Smooth muscle cell (in vitro differentiated cells): Measurements from ENCODE around the gene TSHZ2. TPM values are rescaled to one million over a fixed set of nuclear protein-coding genes. Genes with fewer than 3 reads are reported as not detected.

Experiments
- DNase-seq: peaks from one replicate; lab custom pipeline; 2025; ENCODE audit not compliant: unreplicated experiment; lab: John Stamatoyannopoulos, UW
- H2AFZ ChIP-seq: fragments of 200-600 bp; sonication (generic); 2 replicates; pipeline ENCODE4 v1.6.0; 2016; ENCODE audit warnings: antibody characterized with exemption, low read depth, mild to moderate bottlenecking
- H3F3A ChIP-seq: fragments of 200-600 bp; sonication (generic); 2 replicates; pipeline ENCODE4 v1.6.0; 2017; ENCODE audit warnings: antibody characterized with exemption, low read depth
- H3K27ac ChIP-seq: fragments of 200-600 bp; sonication (generic); 2 replicates; pipeline ENCODE4 v1.5.1; 2016; ENCODE audit warnings: low read depth, mild to moderate bottlenecking
- H3K27me3 ChIP-seq: fragments of 200-600 bp; sonication (generic); 2 replicates; pipeline ENCODE4 v1.6.1; 2016; ENCODE audit warnings: low read depth, mild to moderate bottlenecking
- H3K36me3 ChIP-seq: fragments of 200-600 bp; sonication (generic); 2 replicates; pipeline ENCODE4 v1.5.1; 2016; ENCODE audit warnings: low read depth
- H3K4me1 ChIP-seq: fragments of 200-600 bp; sonication (generic); 2 replicates; pipeline ENCODE4 v1.5.1; 2016; ENCODE audit warnings: low read depth
- H3K4me2 ChIP-seq: fragments of 200-600 bp; sonication (generic); 2 replicates; pipeline ENCODE4 v1.6.0; 2016; ENCODE audit warnings: mild to moderate bottlenecking
- H3K4me3 ChIP-seq: fragments of 200-600 bp; sonication (generic); 2 replicates; pipeline ENCODE4 v1.5.1; 2016; ENCODE audit warnings: mild to moderate bottlenecking
- H3K79me2 ChIP-seq: fragments of 200-600 bp; sonication (generic); 2 replicates; pipeline ENCODE4 v1.6.0; 2016; ENCODE audit warnings: low read depth, mild to moderate bottlenecking
- H3K9ac ChIP-seq: fragments of 200-600 bp; sonication (generic); 2 replicates; pipeline ENCODE4 v1.6.0; 2016; ENCODE audit warnings: low read depth
- H3K9me3 ChIP-seq: fragments of 200-600 bp; sonication (generic); replicated peaks from 2 replicates; pipeline ENCODE4 v1.5.1; 2016; ENCODE audit warnings: low read depth
- H4K20me1 ChIP-seq: fragments of 200-600 bp; sonication (generic); 2 replicates; pipeline ENCODE4 v1.6.0; 2016; ENCODE audit warnings: low read depth
- WGBS: methylation state at CpG from one replicate; pipeline ENCODE4 v1.1.7; 2016; ENCODE audit warnings: low lambda C conversion rate; 5-methylcytosine and 5-hydroxymethylcytosine counted together
- polyA plus RNA-seq: library from polyadenylated mRNA; unstranded; fragments of >200 nt; fragmentation: Nextera tagmentation; extraction: Ambion mirVana; gene quantifications from 2 replicates; pipeline ENCODE4 v1.2.1, GENCODE V29; 2016
- total RNA-seq: library from RNA; depleted of rRNA; stranded (reverse); fragments of >200 nt; gene quantifications from 2 replicates; pipeline ENCODE4 v1.2.3, GENCODE V29; 2014
- TF ChIP-seq, protein P1 (sequence below): fragments of 200-600 bp; sonication (generic); IDR thresholded peaks from 2 replicates; pipeline ENCODE4 v1.5.1; 2017; ENCODE audit warnings: borderline replicate concordance, mild to moderate bottlenecking, antibody characterized with exemption; ENCODE audit not compliant: insufficient read depth, poor library complexity, severe bottlenecking

TSHZ2 gene
- total and polyA plus RNA-seq, 2 experiments from 2014 or later = 4.8 to 6.6 TPM

DNA sequence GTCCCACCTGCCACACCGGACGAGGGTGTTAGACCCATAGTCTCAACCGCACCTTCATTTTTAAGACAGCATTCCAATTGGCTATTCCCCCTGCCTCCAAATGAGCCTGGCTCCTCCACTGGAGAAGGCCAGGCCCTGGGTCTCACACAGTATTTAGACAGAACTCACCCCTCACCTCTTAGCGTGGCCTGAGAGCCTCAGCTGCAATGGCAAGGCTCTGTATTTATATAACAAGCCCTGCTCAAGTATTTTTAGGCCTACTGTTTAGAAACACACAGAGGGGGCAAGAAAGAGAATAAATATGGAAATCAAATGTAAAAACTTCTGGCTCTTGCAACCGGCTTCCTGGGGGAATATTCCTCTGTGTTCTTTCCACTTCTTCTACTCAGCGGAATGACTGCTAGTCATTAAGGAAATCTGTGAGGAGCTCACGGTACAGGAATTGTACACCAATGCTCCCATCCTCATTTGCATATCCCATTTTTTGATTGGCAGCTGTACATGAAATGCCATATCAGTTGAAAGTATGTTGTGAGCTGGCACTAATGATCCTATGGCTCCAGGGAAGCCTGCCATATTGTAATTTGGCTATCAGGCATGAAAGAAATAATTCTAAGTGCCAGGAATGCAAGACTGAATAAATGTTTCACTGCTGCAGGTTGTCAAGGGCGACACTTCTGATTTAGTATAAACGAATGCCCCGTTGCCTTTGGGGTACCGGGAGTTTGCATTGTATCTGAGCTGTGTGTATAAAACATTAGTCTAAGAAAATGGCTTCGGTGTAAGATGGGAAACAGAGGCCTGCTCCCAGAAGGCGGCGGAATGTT lies 414.0 kb downstream of the TSHZ2 start:
- Histone ChIP-seq H4K20me1 (no peaks in the 10 kb centered on the region), H2AFZ (no peak overlapping the region), H3K4me1 (no peaks in the 10 kb centered on the region), H3K9ac (no peak overlapping the region), H3K27ac (no peak overlapping the region), H3K9me3 (no peaks in the 10 kb centered on the region), H3K4me3 (no peak overlapping the region), H3K27me3 (no peaks in the 10 kb centered on the region), H3K79me2 (no peaks in the 10 kb centered on the region), H3F3A (no peaks in the 10 kb centered on the region), H3K4me2 (no peak overlapping the region), H3K36me3 (no peaks in the 10 kb centered on the region)
- 94% methylated on average over 14 of the region's 14 CpGs for WGBS
- TF ChIP-seq, protein P1, sequence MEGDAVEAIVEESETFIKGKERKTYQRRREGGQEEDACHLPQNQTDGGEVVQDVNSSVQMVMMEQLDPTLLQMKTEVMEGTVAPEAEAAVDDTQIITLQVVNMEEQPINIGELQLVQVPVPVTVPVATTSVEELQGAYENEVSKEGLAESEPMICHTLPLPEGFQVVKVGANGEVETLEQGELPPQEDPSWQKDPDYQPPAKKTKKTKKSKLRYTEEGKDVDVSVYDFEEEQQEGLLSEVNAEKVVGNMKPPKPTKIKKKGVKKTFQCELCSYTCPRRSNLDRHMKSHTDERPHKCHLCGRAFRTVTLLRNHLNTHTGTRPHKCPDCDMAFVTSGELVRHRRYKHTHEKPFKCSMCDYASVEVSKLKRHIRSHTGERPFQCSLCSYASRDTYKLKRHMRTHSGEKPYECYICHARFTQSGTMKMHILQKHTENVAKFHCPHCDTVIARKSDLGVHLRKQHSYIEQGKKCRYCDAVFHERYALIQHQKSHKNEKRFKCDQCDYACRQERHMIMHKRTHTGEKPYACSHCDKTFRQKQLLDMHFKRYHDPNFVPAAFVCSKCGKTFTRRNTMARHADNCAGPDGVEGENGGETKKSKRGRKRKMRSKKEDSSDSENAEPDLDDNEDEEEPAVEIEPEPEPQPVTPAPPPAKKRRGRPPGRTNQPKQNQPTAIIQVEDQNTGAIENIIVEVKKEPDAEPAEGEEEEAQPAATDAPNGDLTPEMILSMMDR = no peak
- DNase-seq = no peak

GRCh38 chr20:53387983-53388675 lies 416.0 kb downstream of the TSHZ2 start:
- Histone ChIP-seq H3K27ac (no peak overlapping the region), H2AFZ (no peak overlapping the region), H3K4me3 (no peak overlapping the region), H3K4me2 (no peak overlapping the region), H3K9me3 (no peaks in the 10 kb centered on the region), H3K36me3 (no peaks in the 10 kb centered on the region), H3K79me2 (no peaks in the 10 kb centered on the region), H3K4me1 (no peaks in the 10 kb centered on the region), H3K9ac (no peak overlapping the region), H3F3A (no peaks in the 10 kb centered on the region), H4K20me1 (no peaks in the 10 kb centered on the region), H3K27me3 (no peaks in the 10 kb centered on the region)
- 88% methylated on average over 8 of the region's 8 CpGs for WGBS
- TF ChIP-seq, protein P1 = no peak
- DNase-seq = no peak

DNA sequence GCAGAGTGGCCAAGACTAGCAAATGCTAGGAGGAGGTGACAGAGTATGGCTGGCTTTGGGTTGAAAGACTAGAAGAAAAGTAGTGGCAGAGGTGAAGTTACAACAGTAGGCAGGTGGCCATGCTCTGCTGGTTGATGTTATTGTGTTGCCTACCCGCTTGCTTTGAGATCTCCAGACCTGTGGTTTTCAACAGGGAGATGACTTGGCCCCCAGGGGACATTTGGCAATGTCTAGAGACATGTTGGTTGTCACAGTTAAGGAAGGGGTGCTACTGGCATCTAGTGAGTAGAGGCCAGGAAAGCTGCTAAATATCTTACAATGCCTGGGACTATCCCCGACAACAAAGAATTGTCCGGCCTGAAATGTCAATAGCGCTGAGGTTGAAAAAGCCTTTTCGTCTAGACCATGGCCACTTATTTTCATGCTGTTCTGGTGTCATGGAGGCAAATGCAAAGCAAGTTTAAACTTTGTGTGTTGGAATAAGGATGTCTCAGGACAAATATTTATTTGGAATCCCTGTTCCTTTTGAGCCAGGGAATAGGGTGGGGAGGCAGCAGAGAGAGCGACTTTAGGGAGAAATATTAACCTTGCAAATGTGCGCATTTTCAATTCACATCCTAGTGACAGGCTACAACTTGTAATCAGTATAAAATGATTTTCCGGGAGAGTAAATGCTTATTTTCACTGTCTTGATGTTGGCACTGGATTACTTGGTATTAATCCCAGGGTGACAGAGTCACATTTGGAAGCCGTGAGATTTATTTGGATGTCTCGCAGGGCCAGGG lies 417.6 kb downstream of the TSHZ2 start:
- H3F3A ChIP-seq = no peaks in the 10 kb centered on the region
- H3K27ac ChIP-seq = no peak overlapping the region
- H2AFZ ChIP-seq = no peak overlapping the region
- TF ChIP-seq, protein P1 = no peak
- WGBS = 97% methylated on average over 10 of the region's 10 CpGs
- no peak for DNase-seq
- no peak overlapping the region for H3K9ac ChIP-seq
- no peak overlapping the region for H3K4me3 ChIP-seq
- no peaks in the 10 kb centered on the region for H3K9me3 ChIP-seq
- H3K4me1 ChIP-seq = no peaks in the 10 kb centered on the region
- H3K27me3 ChIP-seq = no peaks in the 10 kb centered on the region
- no peaks in the 10 kb centered on the region for H3K36me3 ChIP-seq
- no peaks in the 10 kb centered on the region for H4K20me1 ChIP-seq
- no peaks in the 10 kb centered on the region for H3K79me2 ChIP-seq
- no peak overlapping the region for H3K4me2 ChIP-seq
